Measurements from ENCODE around the gene TSPOAP1.

Gene TSPOAP1

DNA sequence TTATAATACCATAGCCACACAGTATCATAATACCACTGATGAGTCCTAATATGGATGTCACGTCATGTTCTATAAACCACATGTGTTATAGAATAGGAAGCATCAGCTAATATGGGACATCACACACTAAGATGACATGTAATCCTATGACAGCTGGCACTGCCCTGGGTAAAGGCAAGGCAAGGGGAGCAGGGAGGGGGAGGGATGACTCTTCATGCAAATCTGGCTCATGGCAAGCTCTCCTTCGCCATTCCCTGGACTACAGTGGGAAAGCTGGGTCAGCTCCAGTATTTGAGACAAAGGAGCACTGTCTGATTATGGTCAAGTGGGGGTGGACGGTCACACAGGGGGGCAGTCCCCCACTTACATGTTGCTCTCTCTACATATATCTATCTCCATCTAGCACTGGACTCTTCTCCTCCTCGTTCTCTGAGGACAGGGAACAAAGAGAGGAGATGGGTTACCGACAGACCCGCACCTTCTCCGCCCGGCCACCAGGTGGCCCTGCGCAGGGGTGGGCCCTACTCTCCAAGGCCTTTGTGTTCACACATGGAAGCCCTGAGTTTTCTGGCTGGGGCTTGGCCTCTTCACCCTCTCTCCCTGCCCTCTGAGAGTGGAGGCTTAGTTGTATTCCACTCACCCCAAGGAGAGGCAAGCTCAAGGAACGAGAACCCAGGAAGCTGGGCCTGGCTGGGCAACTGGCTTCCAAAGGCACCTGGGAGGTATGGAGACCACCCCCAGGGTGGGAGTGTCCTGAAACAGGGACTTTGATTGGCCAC, 24.4 kb downstream of the TSPOAP1 start:
- peak; percentile 45 for DNase-seq (ENCODE audit: low read depth)

DNA sequence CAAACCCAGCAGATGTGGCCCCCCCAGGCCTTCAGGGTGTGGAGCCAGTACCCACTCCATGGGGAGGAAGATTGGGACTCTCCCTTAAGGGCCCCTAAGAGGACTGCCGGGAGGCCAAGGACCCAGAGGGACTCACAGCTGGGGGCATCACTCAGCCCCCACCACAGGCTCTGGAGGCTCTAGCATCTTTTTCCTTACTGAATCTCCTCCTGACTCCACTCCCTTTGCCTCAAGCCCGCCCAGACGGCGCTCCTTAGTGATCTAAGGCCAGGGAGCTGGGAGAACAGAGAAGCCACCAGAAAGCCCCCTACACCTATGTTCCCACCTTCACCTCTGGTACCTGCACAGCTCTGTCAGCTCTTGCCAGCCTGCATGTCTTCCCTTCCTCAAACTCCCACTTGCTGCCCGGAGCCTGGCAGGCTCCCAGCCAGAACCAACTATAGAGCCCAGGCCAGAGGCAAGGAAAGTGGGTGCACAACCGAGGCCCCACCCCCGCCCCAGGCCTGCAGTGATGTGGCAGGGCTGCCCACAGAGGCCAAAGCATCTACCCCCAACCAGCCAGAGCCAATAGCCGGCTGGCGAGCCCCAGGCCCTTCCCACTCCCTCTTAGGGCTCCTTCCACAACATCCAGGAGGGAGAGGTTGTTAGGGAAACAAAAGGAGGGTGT, 25.5 kb downstream of the TSPOAP1 start:
- DNase-seq (ENCODE audit: low read depth) = no peak

- DNase-seq (ENCODE audit: low read depth) = no peak
Measured at GRCh38 chr17:58302171-58302918, 26.2 kb downstream of the TSPOAP1 start.

DNA sequence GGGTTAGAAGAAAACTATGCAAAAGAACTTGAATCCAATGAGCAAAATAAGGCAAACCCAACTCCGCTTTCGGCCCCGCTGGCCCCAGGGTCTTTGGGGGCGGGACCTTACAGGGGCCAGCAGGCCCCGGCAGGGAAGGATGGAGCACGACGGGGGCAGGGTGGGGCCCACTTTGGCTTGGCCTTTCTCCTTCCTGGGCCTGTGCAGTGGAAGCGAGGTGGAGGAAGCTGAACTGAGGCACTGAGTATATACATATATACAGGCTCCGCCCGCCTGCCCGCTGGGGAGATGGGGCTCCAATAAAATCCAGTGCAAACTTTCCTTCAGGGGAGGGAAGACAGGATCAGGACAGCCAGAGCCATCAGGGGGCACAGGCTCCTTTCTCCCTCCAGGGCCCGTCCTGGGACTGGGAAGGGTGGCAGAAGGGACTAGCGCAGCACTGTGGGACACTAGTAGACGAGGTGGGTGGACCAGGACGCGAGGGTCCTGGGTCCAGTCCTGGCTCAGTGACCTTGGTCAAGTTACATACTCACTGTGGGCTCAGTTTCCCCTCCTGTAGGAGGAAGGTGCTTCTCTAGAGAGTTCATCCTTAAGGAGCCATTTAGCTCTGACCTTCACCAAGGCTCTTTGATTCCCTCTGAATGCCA, 27.0 kb downstream of the TSPOAP1 start:
- DNase-seq (ENCODE audit: low read depth) = no peak

DNA sequence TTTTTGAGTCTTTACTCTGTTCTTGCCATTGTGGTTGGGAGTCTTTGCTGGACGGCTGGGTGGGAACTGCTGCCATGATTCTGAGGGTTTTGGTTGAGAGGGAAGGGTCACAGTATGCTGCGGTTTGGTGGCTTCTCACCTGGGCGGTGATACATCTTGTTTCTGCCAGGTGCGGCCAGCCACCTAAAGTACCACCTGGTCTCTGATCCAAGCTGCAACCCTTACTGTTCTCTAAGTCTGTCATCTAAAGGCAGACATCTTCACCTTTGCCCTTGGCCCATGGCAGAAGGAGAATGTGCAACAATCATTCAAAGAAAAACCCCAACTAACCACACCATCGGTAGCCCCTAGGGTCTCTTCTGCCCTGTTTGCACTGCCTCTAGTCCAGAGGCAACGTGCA, 28.3 kb downstream of the TSPOAP1 start:
- DNase-seq (ENCODE audit: low read depth) = no peak

- DNase-seq (ENCODE audit: low read depth) = no peak
Measured at GRCh38 chr17:58294034-58294433, 34.6 kb downstream of the TSPOAP1 start.

- no peak for DNase-seq (ENCODE audit: low read depth)
Measured at GRCh38 chr17:58291246-58291645, 37.3 kb downstream of the TSPOAP1 start.

GRCh38 chr17:58289869-58290268, 38.7 kb downstream of the TSPOAP1 start:
- no peak for DNase-seq (ENCODE audit: low read depth)

DNA sequence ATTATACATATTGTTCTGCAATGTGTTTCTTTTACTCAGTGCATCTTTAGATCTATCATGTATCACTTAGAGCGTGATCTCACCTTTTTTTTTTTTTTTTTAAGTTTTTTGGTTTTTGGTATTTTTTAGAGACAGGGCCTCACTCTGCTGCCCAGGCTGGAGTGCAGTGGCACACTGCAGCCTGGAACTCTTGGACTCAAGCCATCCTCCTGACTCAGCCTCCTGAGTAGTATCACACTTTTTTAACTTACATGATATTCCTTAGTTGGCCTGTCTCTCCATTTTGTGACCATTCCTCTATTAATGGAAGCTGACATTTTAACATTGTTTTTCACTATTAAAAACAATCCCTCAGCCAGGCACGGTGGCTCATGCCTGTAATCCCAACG, 43.2 kb downstream of the TSPOAP1 start:
- no peak for DNase-seq (ENCODE audit: low read depth)

- DNase-seq (ENCODE audit: low read depth) = no peak
Measured at GRCh38 chr17:58284613-58285421, 43.8 kb downstream of the TSPOAP1 start.

DNA sequence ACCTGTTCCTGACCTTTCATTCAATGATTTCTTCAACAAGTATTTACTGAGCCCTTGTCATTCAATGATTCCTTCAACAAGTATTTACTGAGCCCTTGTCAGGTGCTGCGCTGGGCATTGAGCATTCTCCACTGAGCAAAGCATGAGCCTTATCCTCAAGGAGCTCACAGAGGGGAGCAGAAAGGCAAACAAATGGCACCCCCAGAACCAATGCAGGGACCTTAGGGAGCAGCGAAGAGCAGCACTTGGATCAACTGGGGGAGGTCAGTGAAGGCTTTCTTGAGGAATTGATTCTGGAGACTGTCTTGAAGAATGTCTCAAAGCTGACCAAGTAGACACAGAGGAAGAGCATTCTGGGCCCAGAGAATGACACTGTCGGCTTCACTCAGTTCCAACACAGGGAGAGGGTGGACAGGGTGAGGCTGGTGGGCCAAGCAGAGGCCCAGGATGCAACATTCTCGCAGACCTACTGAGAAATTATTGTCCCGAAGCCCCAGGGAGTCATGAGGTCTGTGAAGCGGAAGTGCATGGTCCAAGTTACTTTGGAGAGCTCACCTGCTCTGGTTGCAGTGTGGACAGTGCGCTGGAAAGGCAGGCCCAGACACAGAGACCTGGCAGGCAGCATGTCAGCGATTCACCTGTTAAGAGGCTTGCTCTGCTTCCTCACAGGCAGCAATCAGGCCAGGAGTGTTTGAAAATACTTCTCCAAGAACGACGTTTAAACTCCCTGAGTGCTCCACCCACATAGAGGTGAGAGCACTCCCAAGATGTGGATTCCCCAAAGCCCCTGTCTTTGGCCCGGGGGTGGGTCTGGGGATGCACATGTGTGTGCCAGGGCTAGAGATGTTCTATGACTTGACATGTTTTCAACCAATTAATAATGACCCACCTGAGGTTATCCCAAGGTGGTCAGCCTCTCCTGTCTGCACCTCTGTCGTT, 44.7 kb downstream of the TSPOAP1 start:
- no peak for DNase-seq (ENCODE audit: low read depth)

GRCh38 chr17:58282442-58282841, 46.2 kb downstream of the TSPOAP1 start:
- DNase-seq (ENCODE audit: low read depth) = no peak

DNA sequence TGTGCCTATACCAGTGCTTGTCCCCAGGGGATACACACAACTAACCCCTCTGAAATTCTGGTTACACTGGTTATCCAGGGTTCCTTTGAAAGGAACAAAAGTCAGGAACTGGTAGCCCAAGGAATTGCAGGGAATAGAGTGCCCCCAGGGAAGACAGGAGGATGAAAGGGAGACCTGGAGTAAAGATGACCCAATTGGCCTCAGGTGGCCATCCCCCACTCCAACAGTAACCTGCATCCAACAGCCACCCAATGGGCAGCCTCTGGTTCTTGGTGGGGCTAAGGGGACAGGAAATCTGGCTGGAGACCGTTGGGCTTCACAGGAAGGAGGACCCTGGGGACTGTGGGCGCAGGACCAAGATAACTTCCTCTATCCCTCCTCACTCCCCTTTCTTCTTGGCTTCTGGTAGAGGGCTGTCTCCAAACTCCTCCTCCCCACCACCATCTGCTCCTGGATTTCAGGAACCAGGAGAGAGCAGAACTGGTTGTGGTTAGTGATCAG, 47.0 kb downstream of the TSPOAP1 start:
- DNase-seq (ENCODE audit: low read depth) = no peak

- DNase-seq (ENCODE audit: low read depth) = no peak
Measured at GRCh38 chr17:58280480-58281217, 47.9 kb downstream of the TSPOAP1 start, which contains the start of gene MPO. Gene MPO, minus strand, starts transcription at chr17:58280935. Its CDS starts 177 bp downstream, at chr17:58280758.

DNA sequence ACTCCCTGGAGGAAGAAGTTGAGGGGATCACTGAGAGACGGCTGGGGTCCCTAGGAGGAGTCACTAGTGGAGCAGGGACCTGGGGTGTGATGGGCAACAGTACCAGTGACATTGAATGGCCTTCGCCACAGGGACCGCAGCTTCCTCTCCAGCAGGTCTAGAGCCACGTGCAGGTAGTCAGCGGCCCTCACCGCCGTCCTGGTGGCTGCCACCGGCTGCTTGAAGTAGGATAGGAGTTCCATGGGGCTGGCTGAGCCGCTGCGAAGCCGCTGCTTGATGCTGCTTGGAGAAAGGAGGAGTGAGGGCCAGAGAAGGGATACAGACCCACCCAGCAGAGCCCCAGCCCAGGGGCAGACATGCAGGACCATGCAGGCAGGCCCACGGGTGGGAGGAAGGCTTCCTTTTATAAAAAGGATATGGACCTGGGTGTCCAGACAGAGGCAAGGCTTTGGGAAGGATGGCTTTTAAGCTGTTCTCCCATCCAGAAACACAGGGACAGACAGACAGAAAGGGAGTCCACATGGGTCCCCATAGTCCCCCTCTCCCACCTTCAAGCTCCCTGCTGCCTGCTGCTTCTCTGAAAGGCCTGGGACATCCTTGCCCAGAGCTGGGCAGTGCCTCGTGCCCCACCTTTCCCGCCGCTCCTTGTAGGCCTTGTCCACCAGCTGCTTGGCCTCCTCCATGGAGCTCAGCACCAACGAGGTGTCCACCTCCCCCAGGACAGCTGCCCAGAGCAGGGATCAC, 48.7 kb downstream of the TSPOAP1 start:
- no peak for DNase-seq (ENCODE audit: low read depth)

GRCh38 chr17:58279016-58279711, 49.4 kb downstream of the TSPOAP1 start:
- no peak for DNase-seq (ENCODE audit: low read depth)

DNA sequence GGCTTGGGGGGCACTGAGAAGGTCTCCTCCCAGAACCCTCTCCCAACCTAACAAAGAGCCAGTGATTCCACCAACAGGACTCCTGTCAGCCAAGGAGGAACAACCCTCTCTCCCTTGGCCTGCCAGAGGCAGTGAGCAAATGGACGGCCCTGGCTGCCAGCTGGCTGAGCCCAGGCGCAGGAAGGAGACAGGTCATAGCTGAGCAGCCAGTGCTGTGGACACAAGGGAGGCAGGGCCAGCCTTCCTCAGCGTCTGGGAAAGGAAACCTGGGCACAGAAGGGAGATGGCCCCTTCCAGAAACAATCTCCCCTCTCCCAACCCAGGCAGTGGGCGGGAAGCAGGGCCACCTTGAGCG, 50.0 kb downstream of the TSPOAP1 start:
- no peak for DNase-seq (ENCODE audit: low read depth)

All from activated T-cell treated with anti-CD3 and anti-CD28 coated beads for 1 hour (primary cell).